Immature natural killer cell (primary cell): ENCODE results near the gene IL6ST. TPM values are rescaled to one million over a fixed set of nuclear protein-coding genes. Genes with fewer than 3 reads are reported as not detected.
"Not testable (repeated sequence)": the region's sequence is repeated elsewhere in the genome, so short reads cannot be mapped to it uniquely, and the experiment has no call there.

ENCODE experiments used
- DNase-seq, 3 donors: peaks; one replicate each; pipeline ENCODE4 v3.0.0; 2022; ENCODE audit warnings: mixed read lengths in 1 of 3
- H3K27ac Mint-ChIP-seq, 6 donors: one replicate each; pipeline ENCODE4 v1.8.0; 2020; ENCODE audit warnings: mixed read lengths in 6 of 6, mild to moderate bottlenecking in 5 of 6, inconsistent platforms in 4 of 6, moderate library complexity in 3 of 6
- H3K27me3 Mint-ChIP-seq, 3 donors: one replicate each; pipeline ENCODE4 v1.8.0; 2020 to 2021; ENCODE audit warnings: low read depth in 3 of 3, mild to moderate bottlenecking in 3 of 3, mixed read lengths in 3 of 3, moderate library complexity in 3 of 3, inconsistent platforms in 1 of 3
- H3K36me3 Mint-ChIP-seq, 3 donors: one replicate each; pipeline ENCODE4 v1.8.0; 2020; ENCODE audit warnings: mixed read lengths in 3 of 3, inconsistent platforms in 2 of 3, mild to moderate bottlenecking in 2 of 3
- H3K4me1 Mint-ChIP-seq, 2 donors: one replicate each; pipeline ENCODE4 v1.8.0; 2020; ENCODE audit warnings: inconsistent platforms in 2 of 2, mild to moderate bottlenecking in 2 of 2, mixed read lengths in 2 of 2, moderate library complexity in 1 of 2
- H3K4me3 Mint-ChIP-seq, 5 donors: one replicate each; pipeline ENCODE4 v1.8.0; 2020; ENCODE audit warnings: mild to moderate bottlenecking in 5 of 5, mixed read lengths in 5 of 5, inconsistent platforms in 3 of 5, moderate library complexity in 3 of 5
- H3K9me3 Mint-ChIP-seq, 6 donors: one replicate each; pipeline ENCODE4 v1.8.0; 2020; ENCODE audit warnings: mild to moderate bottlenecking in 6 of 6, mixed read lengths in 6 of 6, inconsistent platforms in 4 of 6, moderate library complexity in 3 of 6
- polyA plus RNA-seq, 3 donors: library from polyadenylated mRNA; unstranded; fragments of 300-500 nt; fragmentation: Illumina TruSeq; gene quantifications; one replicate each; pipeline ENCODE4 v1.2.3, GENCODE V29; 2021

IL6ST gene
- 1 to 10 TPM; 3.2 to 8.2 (median 4.7) TPM for polyA plus RNA-seq

- no peaks in the 10 kb centered on the region for H3K36me3 Mint-ChIP-seq
- peaks cover 27 to 41% of the 10 kb centered on the region in 2 donors for H3K4me1 Mint-ChIP-seq
These were observed at the start of gene IL6ST for GRCh38 chr5:55994495-55994997. IL6ST (minus strand) TSS chr5:55994963; CDS start chr5:55976278, 18,685 bp downstream.

GRCh38 chr5:56039985-56040384, 45.2 kb upstream of the IL6ST start:
- no peaks in the 10 kb centered on the region for H3K4me1 Mint-ChIP-seq
- no peak overlapping the region for H3K27ac Mint-ChIP-seq
- H3K36me3 Mint-ChIP-seq = no peaks in the 10 kb centered on the region
- no peak for DNase-seq
- H3K27me3 Mint-ChIP-seq = peaks cover 0 to 3% (median 0%) of the 10 kb centered on the region in 3 donors
- H3K4me3 Mint-ChIP-seq = no peak overlapping the region
- H3K9me3 Mint-ChIP-seq = no peaks in the 10 kb centered on the region

More at GRCh38 chr5:55994495-55994997, at the start of gene IL6ST:
- H3K27me3 Mint-ChIP-seq = peaks cover 9 to 12% (median 9%) of the 10 kb centered on the region in 3 donors
- H3K27ac Mint-ChIP-seq = peak within 1 kb of the TSS; percentile 89 to 98 (median 95)
- H3K4me3 Mint-ChIP-seq = peak within 1 kb of the TSS; percentile 95 to 98 (median 97)
- DNase-seq = no peak
- no peaks in the 10 kb centered on the region for H3K9me3 Mint-ChIP-seq

DNA sequence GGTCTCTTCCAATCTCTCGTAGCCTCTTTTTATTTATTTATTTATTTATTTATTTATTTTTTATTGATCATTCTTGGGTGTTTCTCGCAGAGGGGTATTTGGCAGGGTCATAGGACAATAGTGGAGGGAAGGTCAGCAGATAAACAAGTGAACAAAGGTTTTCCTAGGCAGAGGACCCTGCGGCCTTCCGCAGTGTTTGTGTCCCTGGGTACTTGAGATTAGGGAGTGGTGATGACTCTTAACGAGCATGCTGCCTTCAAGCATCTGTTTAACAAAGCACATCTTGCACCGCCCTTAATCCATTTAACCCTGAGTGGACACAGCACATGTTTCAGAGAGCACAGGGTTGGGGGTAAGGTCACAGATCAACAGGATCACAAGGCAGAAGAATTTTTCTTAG, 43.4 kb upstream of the IL6ST start:
- H3K4me3 Mint-ChIP-seq, H3K4me1 Mint-ChIP-seq, H3K27ac Mint-ChIP-seq: not testable (repeated sequence)

DNA sequence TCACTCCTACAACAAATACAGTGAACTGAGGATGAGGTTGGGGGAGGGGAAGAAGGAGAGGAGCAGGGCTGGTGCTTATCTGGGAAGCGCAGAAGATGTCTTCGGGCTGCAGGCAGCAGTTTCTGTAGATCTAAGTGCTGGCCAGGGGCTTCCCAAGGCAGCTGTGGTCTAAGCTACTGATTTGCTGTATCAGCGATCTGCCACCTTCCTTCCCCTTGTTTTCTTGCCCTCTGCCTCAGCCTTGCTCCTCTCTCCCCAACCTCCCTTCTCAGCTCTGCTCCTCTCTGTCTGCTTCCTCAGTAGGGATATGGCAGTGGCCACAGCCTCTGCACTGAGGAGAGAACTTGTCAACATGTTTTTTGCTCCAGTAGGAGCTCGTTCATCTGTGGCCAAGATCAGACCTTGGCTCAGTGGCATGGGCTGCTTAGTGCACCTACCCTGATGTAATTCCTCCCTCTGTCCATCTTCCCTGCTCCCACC, 42.8 kb upstream of the IL6ST start:
- peaks cover 0 to 3% (median 0%) of the 10 kb centered on the region in 3 donors for H3K27me3 Mint-ChIP-seq
- H3K36me3 Mint-ChIP-seq = no peaks in the 10 kb centered on the region
- no peaks in the 10 kb centered on the region for H3K9me3 Mint-ChIP-seq
- H3K4me3 Mint-ChIP-seq = no peak overlapping the region
- DNase-seq = no peak
- H3K4me1 Mint-ChIP-seq = no peaks in the 10 kb centered on the region
- H3K27ac Mint-ChIP-seq = no peak overlapping the region

More for the DNA sequence above, 43.4 kb upstream of the IL6ST start:
- not testable (repeated sequence) for DNase-seq, H3K9me3 Mint-ChIP-seq, H3K27me3 Mint-ChIP-seq, H3K36me3 Mint-ChIP-seq

DNA sequence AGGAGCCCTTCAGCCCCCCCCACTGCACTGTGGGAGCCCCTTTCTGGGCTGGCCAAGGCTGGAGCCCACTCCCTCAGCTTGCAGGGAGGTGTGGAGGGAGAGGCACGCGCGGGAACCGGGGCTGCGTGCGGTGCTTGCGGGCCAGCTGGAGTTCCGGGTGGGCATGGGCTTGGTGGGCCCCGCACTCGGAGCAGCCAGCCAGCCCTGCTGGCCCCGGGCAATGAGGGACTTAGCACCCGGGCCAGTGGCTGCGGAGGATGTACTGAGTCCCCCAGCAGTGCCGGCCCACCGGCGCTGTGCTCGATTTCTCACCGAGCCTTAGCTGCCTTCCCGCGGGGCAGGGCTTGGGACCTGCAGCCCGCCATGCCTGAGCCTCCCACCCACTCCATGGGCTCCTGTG, 40.6 kb upstream of the IL6ST start:
- not testable (repeated sequence) for H3K27ac Mint-ChIP-seq, H3K9me3 Mint-ChIP-seq, H3K36me3 Mint-ChIP-seq, H3K4me1 Mint-ChIP-seq, DNase-seq, H3K4me3 Mint-ChIP-seq, H3K27me3 Mint-ChIP-seq

DNA sequence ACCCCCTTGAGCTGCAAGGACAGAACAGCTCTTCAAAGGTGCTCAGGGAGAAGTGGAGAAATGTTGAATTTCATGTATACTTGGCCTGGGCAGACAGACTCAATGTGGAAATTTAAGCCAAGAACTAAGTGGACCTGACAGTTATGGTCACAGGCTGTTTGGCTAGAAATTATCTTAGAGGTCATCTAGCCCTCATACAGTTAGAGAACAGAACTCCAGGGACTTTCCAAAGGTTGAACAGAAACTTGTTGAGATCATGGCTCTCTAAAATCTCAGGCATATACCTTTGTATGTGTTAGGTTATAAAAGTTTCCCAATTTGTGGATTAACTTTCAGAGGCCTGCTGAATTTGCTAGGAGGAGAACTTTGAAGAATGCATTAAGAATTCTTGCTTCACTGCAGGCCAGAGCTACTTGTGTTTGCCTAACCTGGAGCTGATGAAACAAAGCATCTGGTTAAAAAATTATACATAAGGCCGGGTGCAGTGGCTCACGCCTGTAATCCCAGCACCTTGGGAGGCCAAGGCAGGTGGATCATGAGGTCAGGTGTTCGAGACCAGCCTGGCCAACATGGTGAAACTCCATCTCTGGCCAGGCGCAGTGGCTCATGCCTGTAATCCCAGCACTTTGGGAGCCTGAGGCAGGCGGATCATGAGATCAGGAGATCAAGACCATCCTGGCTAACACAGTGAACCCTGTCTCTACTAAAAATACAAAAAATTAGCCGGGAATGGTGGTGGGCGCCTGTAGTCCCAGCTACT, 35.3 kb upstream of the IL6ST start:
- H3K27ac Mint-ChIP-seq, H3K9me3 Mint-ChIP-seq, H3K4me1 Mint-ChIP-seq, H3K36me3 Mint-ChIP-seq, DNase-seq, H3K4me3 Mint-ChIP-seq, H3K27me3 Mint-ChIP-seq: not testable (repeated sequence)

GRCh38 chr5:56029457-56029856, 34.7 kb upstream of the IL6ST start:
- no peak for DNase-seq
- no peak overlapping the region for H3K27ac Mint-ChIP-seq
- no peaks in the 10 kb centered on the region for H3K9me3 Mint-ChIP-seq
- no peaks in the 10 kb centered on the region for H3K36me3 Mint-ChIP-seq
- no peaks in the 10 kb centered on the region for H3K4me1 Mint-ChIP-seq
- H3K4me3 Mint-ChIP-seq = no peak overlapping the region
- H3K27me3 Mint-ChIP-seq = peaks cover 0 to 1% (median 0%) of the 10 kb centered on the region in 3 donors

- no peaks in the 10 kb centered on the region for H3K36me3 Mint-ChIP-seq
- H3K27ac Mint-ChIP-seq = no peak overlapping the region
- peaks cover 0 to 1% (median 0%) of the 10 kb centered on the region in 3 donors for H3K27me3 Mint-ChIP-seq
- no peak for DNase-seq
- no peaks in the 10 kb centered on the region for H3K9me3 Mint-ChIP-seq
- no peak overlapping the region for H3K4me3 Mint-ChIP-seq
- no peaks in the 10 kb centered on the region for H3K4me1 Mint-ChIP-seq
These were observed 33.9 kb upstream of the IL6ST start for GRCh38 chr5:56028708-56029107.

- Mint-ChIP-seq H3K27me3 (no peaks in the 10 kb centered on the region), H3K4me3 (no peak overlapping the region), H3K4me1 (no peaks in the 10 kb centered on the region), H3K9me3 (no peaks in the 10 kb centered on the region), H3K27ac (no peak overlapping the region), H3K36me3 (no peaks in the 10 kb centered on the region)
- DNase-seq = no peak
These were observed 32.1 kb upstream of the IL6ST start for GRCh38 chr5:56026863-56027300.

DNA sequence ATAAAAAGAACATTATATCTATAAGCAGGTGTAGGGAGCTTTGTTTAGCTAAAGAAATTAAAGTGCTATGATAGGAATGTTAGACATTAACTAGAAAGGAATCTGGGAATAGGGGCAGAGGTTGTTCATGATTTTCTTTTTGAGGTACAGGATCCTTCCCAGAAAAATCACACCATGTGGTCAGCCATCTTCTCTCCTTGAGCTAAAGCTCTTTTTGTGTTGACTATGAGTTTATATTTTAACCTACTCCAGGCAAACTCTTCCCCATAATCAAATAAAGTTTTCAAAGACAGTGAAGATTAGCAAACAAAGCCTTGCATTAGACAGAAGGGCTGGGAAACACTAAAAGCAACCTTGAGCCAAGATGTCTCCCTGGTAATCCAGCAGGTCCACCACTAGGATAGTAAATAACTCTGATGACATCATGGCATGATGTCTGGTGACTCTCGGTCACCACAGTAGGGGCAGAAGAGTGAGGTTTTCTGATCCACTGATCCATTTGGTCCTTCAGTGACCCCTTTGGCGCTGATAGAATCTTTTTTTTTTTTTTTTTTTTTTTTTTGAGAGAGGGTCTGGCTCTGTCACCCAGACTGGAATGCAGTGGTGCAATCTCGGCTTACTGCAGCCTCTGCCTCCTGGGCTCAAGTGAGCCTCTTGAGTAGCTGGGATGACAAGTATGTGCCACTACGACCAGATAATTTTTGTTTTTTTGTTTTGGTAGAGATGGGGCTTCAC, 30.6 kb upstream of the IL6ST start:
- H3K27ac Mint-ChIP-seq = no peak overlapping the region
- H3K4me1 Mint-ChIP-seq = no peaks in the 10 kb centered on the region

GRCh38 chr5:56024810-56025150, 30.0 kb upstream of the IL6ST start:
- no peak for DNase-seq
- no peaks in the 10 kb centered on the region for H3K9me3 Mint-ChIP-seq
- H3K4me3 Mint-ChIP-seq = no peak overlapping the region
- no peaks in the 10 kb centered on the region for H3K4me1 Mint-ChIP-seq
- H3K27ac Mint-ChIP-seq = no peak overlapping the region
- no peaks in the 10 kb centered on the region for H3K27me3 Mint-ChIP-seq
- H3K36me3 Mint-ChIP-seq = no peaks in the 10 kb centered on the region

More for the DNA sequence above, 30.6 kb upstream of the IL6ST start:
- H3K9me3 Mint-ChIP-seq = no peaks in the 10 kb centered on the region
- no peak for DNase-seq
- no peaks in the 10 kb centered on the region for H3K27me3 Mint-ChIP-seq
- no peaks in the 10 kb centered on the region for H3K36me3 Mint-ChIP-seq
- no peak overlapping the region for H3K4me3 Mint-ChIP-seq

DNA sequence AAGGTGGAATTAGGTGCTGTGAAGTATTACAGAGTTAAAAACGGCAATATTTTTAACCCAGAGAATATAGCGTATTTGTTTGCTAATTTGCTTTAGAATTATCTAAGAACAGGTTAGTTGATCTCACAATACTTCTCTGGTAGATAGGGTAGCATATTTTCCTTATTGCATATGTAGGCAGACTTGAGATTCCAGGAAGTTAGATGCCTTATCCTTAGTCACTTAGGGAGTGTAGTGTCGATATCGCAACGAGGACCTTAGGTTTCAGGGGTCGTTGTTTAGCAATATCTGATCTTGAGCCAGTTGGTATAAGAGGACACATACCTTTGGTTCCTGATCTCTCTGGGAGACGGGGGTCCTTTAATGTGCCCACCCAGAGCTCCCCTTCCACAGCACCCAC, 28.5 kb upstream of the IL6ST start:
- no peaks in the 10 kb centered on the region for H3K27me3 Mint-ChIP-seq
- H3K27ac Mint-ChIP-seq = no peak overlapping the region
- H3K9me3 Mint-ChIP-seq = no peaks in the 10 kb centered on the region
- no peaks in the 10 kb centered on the region for H3K36me3 Mint-ChIP-seq
- no peak overlapping the region for H3K4me3 Mint-ChIP-seq
- DNase-seq = no peak
- peaks cover 0 to 6% of the 10 kb centered on the region in 2 donors for H3K4me1 Mint-ChIP-seq

GRCh38 chr5:56019306-56020272, 24.8 kb upstream of the IL6ST start:
- DNase-seq = no peak
- Mint-ChIP-seq H3K27me3 (peaks cover 0 to 1% (median 0%) of the 10 kb centered on the region in 3 donors), H3K4me1 (peaks cover 0 to 6% of the 10 kb centered on the region in 2 donors), H3K4me3 (no peak overlapping the region), H3K36me3 (no peaks in the 10 kb centered on the region), H3K27ac (no peak overlapping the region), H3K9me3 (no peaks in the 10 kb centered on the region)
